PC-9 (cell line): ENCODE data around the gene CNNM3.

Experiments used
- CTCF ChIP-seq: fragments of 200-600 bp; sonication (generic); conservative IDR thresholded peaks from 2 replicates; pipeline ENCODE4 v1.6.1; 2017; ENCODE audit warnings: mixed run types, antibody characterized with exemption, mild to moderate bottlenecking, moderate library complexity
- EZH2 ChIP-seq: fragments of 200-600 bp; sonication (generic); IDR thresholded peaks from 2 replicates; pipeline ENCODE4 v1.8.0; 2017; ENCODE audit warnings: antibody characterized with exemption, low read depth

DNA sequence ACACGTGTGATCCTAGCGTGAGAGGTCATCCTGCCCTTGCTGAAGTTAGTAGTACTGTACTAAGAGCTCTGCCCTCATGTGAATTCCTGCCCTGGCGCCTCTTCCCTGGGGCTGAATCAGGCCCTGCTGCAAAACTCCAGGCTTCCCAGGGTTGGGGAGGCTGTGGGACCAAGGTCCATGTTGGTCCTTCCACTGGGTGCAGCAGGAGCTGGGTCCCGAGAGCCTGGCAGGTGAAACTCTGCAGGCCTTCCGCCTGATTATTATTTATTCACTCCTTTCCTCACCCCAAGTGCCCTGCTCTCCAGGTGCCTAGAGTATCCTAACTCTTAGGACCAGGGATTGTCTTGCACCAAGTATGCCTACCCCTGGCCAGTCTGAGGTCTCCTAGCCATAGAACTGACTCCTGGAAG lies 5.3 kb upstream of the CNNM3 start:
- TF ChIP-seq CTCF: no peak
- no peak for TF ChIP-seq EZH2
